Muscle of arm (tissue), 12 donors: ENCODE results near the gene TSPAN6. TPM values are rescaled to one million over a fixed set of nuclear protein-coding genes. Genes with fewer than 3 reads are reported as not detected.

Source experiments
- DNase-seq: peaks from one replicate; pipeline ENCODE4 v3.0.0-alpha.2; 2013
- polyA plus RNA-seq, 12 donors: library from polyadenylated mRNA; unstranded; fragments of 120-200 nt; gene quantifications; one replicate each; pipeline ENCODE4 v1.2.1, GENCODE V29; 2013; ENCODE audit not compliant: insufficient read length in 12 of 12

The TSPAN6 gene
- polyA plus RNA-seq, 12 donors = 23.6 to 42.8 (median 32.8) TPM; not detected in 1

GRCh38 chrX:100591256-100592051, 45.2 kb downstream of the TSPAN6 start:
- no peak for DNase-seq

- peak; percentile 42 for DNase-seq
These were observed 48.7 kb downstream of the TSPAN6 start for GRCh38 chrX:100587861-100588260.

GRCh38 chrX:100586747-100587146, 49.9 kb downstream of the TSPAN6 start:
- DNase-seq = no peak

- DNase-seq = peak; percentile 49
These were observed 52.0 kb downstream of the TSPAN6 start, which contains the start of gene TNMD for GRCh38 chrX:100584611-100585010. Gene TNMD, plus strand, starts transcription at chrX:100584936. Its CDS starts 83 bp downstream, at chrX:100585019.

Other genes starting within 250 kb of the TSPAN6 start
- gene PCDH19, start 226.5 kb downstream of the TSPAN6 start, polyA plus RNA-seq = 1 to 10 TPM in 11 of 12 donors, not detected in 1; 1.7 to 8.4 (median 4.6) TPM
- 100 to 1,000 TPM in 8 of 12 donors, 10 to 100 TPM in 3, not detected in 1; 47.9 to 391 (median 154) TPM for gene TNMD, start 51.9 kb downstream of the TSPAN6 start, polyA plus RNA-seq
- gene SRPX2, start 7.4 kb upstream of the TSPAN6 start, polyA plus RNA-seq = 10 to 100 TPM in 11 of 12 donors, not detected in 1; 12.2 to 41.8 (median 27.3) TPM
- gene SYTL4, start 95.3 kb upstream of the TSPAN6 start, polyA plus RNA-seq = 10 to 100 TPM in 1 of 12 donors, 1 to 10 TPM in 10, not detected in 1; 4.1 to 10.7 (median 8.4) TPM
- 10 to 100 TPM in 8 of 12 donors, 1 to 10 TPM in 2, not detected in 2; 8.7 to 15.0 (median 11.0) TPM for gene CSTF2, start 183.6 kb upstream of the TSPAN6 start, polyA plus RNA-seq
- 1 to 10 TPM in 1 of 12 donors, under 1 TPM in 10, not detected in 1; 0.07 to 8.4 (median 0.45) TPM for gene NOX1, start 237.6 kb upstream of the TSPAN6 start, polyA plus RNA-seq